A549 (cell line): Measurements from ENCODE around the gene RNF186.

ENCODE experiments used
- CTCF ChIP-seq: fragments of >200 bp; sonication (Bioruptor Twin); formaldehyde crosslinking; IDR thresholded peaks from 3 replicates; pipeline ENCODE4 v1.5.1; 2016
- EHMT2 ChIP-seq: fragments of 200-600 bp; sonication (generic); IDR thresholded peaks from 2 replicates; pipeline ENCODE4 v1.6.1; 2016; ENCODE audit warnings: antibody characterized with exemption, low read depth, mild to moderate bottlenecking, moderate library complexity
- KDM1A ChIP-seq: fragments of 200-600 bp; sonication (generic); IDR thresholded peaks from 2 replicates; pipeline ENCODE4 v1.6.1; 2016; ENCODE audit warnings: low read depth, mild to moderate bottlenecking
- MAFK ChIP-seq: fragments of 450-650 bp; IDR thresholded peaks from 2 replicates; pipeline ENCODE4 v1.6.1; 2014; ENCODE audit not compliant: partially characterized antibody
- POLR2A ChIP-seq: IDR thresholded peaks from 2 replicates; pipeline ENCODE4 v1.6.1; 2012; ENCODE audit warnings: mild to moderate bottlenecking, low read length
- RAD21 ChIP-seq, 2 experiments: fragments of >200 bp in 1 of 2; sonication (Bioruptor Twin) in 1 of 2; formaldehyde crosslinking in 1 of 2; IDR thresholded peaks in 1 of 2; conservative IDR thresholded peaks in 1 of 2; 2 replicates in 1 of 2; 3 replicates in 1 of 2; pipeline ENCODE4 v1.6.1; 2012 to 2018; ENCODE audit warnings: inconsistent platforms in 1 of 2
- REST ChIP-seq: fragments of 200-600 bp; sonication (generic); IDR thresholded peaks from 2 replicates; pipeline ENCODE4 v1.6.1; 2016; ENCODE audit warnings: antibody characterized with exemption, mild to moderate bottlenecking, moderate library complexity
- USF2 ChIP-seq: fragments of 450-650 bp; IDR thresholded peaks from 2 replicates; pipeline ENCODE4 v1.6.1; 2014; ENCODE audit warnings: antibody characterized with exemption
- ZSCAN20 ChIP-seq: fragments of 250-450 bp; sonication (Bioruptor Pico); IDR thresholded peaks from 2 replicates; pipeline ENCODE4 v1.8.0; 2022; ENCODE audit warnings: mild to moderate bottlenecking, moderate library complexity

- TF ChIP-seq EHMT2 = no peak
- TF ChIP-seq USF2 = no peak
- no peak for TF ChIP-seq POLR2A
- TF ChIP-seq CTCF = no peak
- no peak for TF ChIP-seq RAD21 (conservative IDR thresholded peaks at IDR 0.05 in 1 of 2, IDR thresholded peaks at IDR 0.05 in 1 of 2)
- no peak for TF ChIP-seq KDM1A
- no peak for TF ChIP-seq REST
- no peak for TF ChIP-seq ZSCAN20 (CRISPR knock-in tag)
- no peak for TF ChIP-seq MAFK
Observed at GRCh38 chr1:19819701-19820100, 4.6 kb upstream of the RNF186 start.
